HEK293 (cell line): ENCODE measurements around the gene SPEM1.

Experiments
- BCL11B ChIP-seq: fragments of 450-650 bp; formaldehyde crosslinking; IDR thresholded peaks from 2 replicates; pipeline ENCODE4 v1.5.1; 2016; ENCODE audit warnings: low read depth, missing biosample characterization, missing genetic modification characterization
- HIC1 ChIP-seq: fragments of 450-650 bp; formaldehyde crosslinking; IDR thresholded peaks from 2 replicates; pipeline ENCODE4 v1.5.1; 2016; ENCODE audit warnings: missing biosample characterization, missing genetic modification characterization
- HOXD13 ChIP-seq: sonication (generic); formaldehyde crosslinking; IDR thresholded peaks from 2 replicates; pipeline ENCODE4 v1.8.0; 2022; ENCODE audit warnings: missing genetic modification reagents, borderline replicate concordance
- KLF7 ChIP-seq: fragments of 450-650 bp; formaldehyde crosslinking; IDR thresholded peaks from 2 replicates; pipeline ENCODE4 v1.5.1; 2016; ENCODE audit warnings: missing biosample characterization, missing genetic modification characterization, borderline replicate concordance
- REPIN1 ChIP-seq: fragments of 450-650 bp; formaldehyde crosslinking; IDR thresholded peaks from 2 replicates; pipeline ENCODE4 v1.5.1; 2017; ENCODE audit warnings: missing biosample characterization, missing genetic modification characterization, low read depth
- SP2 ChIP-seq: fragments of 450-650 bp; formaldehyde crosslinking; IDR thresholded peaks from 2 replicates; pipeline ENCODE4 v1.5.1; 2016; ENCODE audit warnings: missing biosample characterization, missing genetic modification characterization
- SP3 ChIP-seq: fragments of 450-650 bp; formaldehyde crosslinking; IDR thresholded peaks from 2 replicates; pipeline ENCODE4 v1.5.1; 2016; ENCODE audit warnings: missing biosample characterization, missing genetic modification characterization
- SP7 ChIP-seq: fragments of 450-650 bp; formaldehyde crosslinking; IDR thresholded peaks from 2 replicates; pipeline ENCODE4 v1.5.1; 2016; ENCODE audit warnings: missing biosample characterization, missing genetic modification characterization
- ZBTB17 ChIP-seq: fragments of 450-650 bp; formaldehyde crosslinking; IDR thresholded peaks from 2 replicates; pipeline ENCODE4 v1.5.1; 2016; ENCODE audit warnings: missing biosample characterization, missing genetic modification characterization
- ZBTB49 ChIP-seq: fragments of 450-650 bp; formaldehyde crosslinking; IDR thresholded peaks from 2 replicates; pipeline ENCODE4 v1.5.1; 2016; ENCODE audit warnings: missing biosample characterization, missing genetic modification characterization, low read depth
- ZBTB8A ChIP-seq: fragments of 450-650 bp; formaldehyde crosslinking; IDR thresholded peaks from 2 replicates; pipeline ENCODE4 v1.5.1; 2016; ENCODE audit warnings: missing biosample characterization, missing genetic modification characterization
- ZFP69B ChIP-seq: fragments of 450-650 bp; formaldehyde crosslinking; IDR thresholded peaks from 2 replicates; pipeline ENCODE4 v1.5.1; 2016; ENCODE audit warnings: missing biosample characterization, missing genetic modification characterization
- ZNF112 ChIP-seq: fragments of 450-650 bp; formaldehyde crosslinking; IDR thresholded peaks from 2 replicates; pipeline ENCODE4 v1.5.0; 2017; ENCODE audit warnings: missing biosample characterization, missing genetic modification characterization
- ZNF140 ChIP-seq: fragments of 450-650 bp; formaldehyde crosslinking; IDR thresholded peaks from 2 replicates; pipeline ENCODE4 v1.5.1; 2016; ENCODE audit warnings: missing biosample characterization, missing genetic modification characterization
- ZNF19 ChIP-seq: fragments of 450-650 bp; formaldehyde crosslinking; IDR thresholded peaks from 2 replicates; pipeline ENCODE4; 2016; ENCODE audit warnings: missing biosample characterization, missing genetic modification characterization, low read depth
- ZNF248 ChIP-seq: fragments of 450-650 bp; formaldehyde crosslinking; IDR thresholded peaks from 2 replicates; pipeline ENCODE4 v1.5.1; 2017; ENCODE audit warnings: missing biosample characterization, missing genetic modification characterization
- ZNF292 ChIP-seq: fragments of 450-650 bp; formaldehyde crosslinking; IDR thresholded peaks from 2 replicates; pipeline ENCODE4 v1.5.1; 2016; ENCODE audit warnings: low read depth, missing biosample characterization, missing genetic modification characterization, borderline replicate concordance
- ZNF354C ChIP-seq: fragments of 450-650 bp; formaldehyde crosslinking; IDR thresholded peaks from 2 replicates; pipeline ENCODE4 v1.5.1; 2016; ENCODE audit warnings: missing biosample characterization, missing genetic modification characterization, low read depth, borderline replicate concordance
- ZNF423 ChIP-seq: fragments of 450-650 bp; formaldehyde crosslinking; IDR thresholded peaks from 2 replicates; pipeline ENCODE4 v1.5.1; 2016; ENCODE audit warnings: missing biosample characterization, missing genetic modification characterization
- ZNF529 ChIP-seq: fragments of 450-650 bp; formaldehyde crosslinking; IDR thresholded peaks from 2 replicates; pipeline ENCODE4 v1.5.1; 2017; ENCODE audit warnings: missing genetic modification characterization, missing biosample characterization; ENCODE audit not compliant: insufficient replicate concordance
- ZNF544 ChIP-seq: fragments of 450-650 bp; formaldehyde crosslinking; IDR thresholded peaks from 2 replicates; pipeline ENCODE4 v1.5.0; 2017; ENCODE audit warnings: missing biosample characterization, missing genetic modification characterization
- ZNF629 ChIP-seq: fragments of 450-650 bp; formaldehyde crosslinking; IDR thresholded peaks from 2 replicates; pipeline ENCODE4 v1.5.1; 2017; ENCODE audit warnings: missing biosample characterization, missing genetic modification characterization
- ZNF76 ChIP-seq: fragments of 450-650 bp; formaldehyde crosslinking; IDR thresholded peaks from 2 replicates; pipeline ENCODE4; 2016; ENCODE audit warnings: low read depth, missing biosample characterization, missing genetic modification characterization, borderline replicate concordance
- ZSCAN23 ChIP-seq: fragments of 450-650 bp; formaldehyde crosslinking; IDR thresholded peaks from 2 replicates; pipeline ENCODE4 v1.5.1; 2016; ENCODE audit warnings: missing biosample characterization, missing genetic modification characterization
- TF ChIP-seq, protein P1 (sequence below): fragments of 450-650 bp; formaldehyde crosslinking; IDR thresholded peaks from 2 replicates; pipeline ENCODE4 v1.5.1; 2016; ENCODE audit warnings: missing biosample characterization, missing genetic modification characterization
- TF ChIP-seq, protein P2 (sequence below): fragments of 450-650 bp; IDR thresholded peaks from 2 replicates; pipeline ENCODE4 v1.5.1; 2018; ENCODE audit warnings: missing biosample characterization, missing genetic modification characterization
- TF ChIP-seq, protein P3 (sequence below): sonication (generic); formaldehyde crosslinking; IDR thresholded peaks from 2 replicates; pipeline ENCODE4 v1.8.1; 2022; ENCODE audit warnings: mild to moderate bottlenecking, moderate library complexity, missing genetic modification reagents
- TF ChIP-seq, protein P4 (sequence below): fragments of 450-650 bp; formaldehyde crosslinking; IDR thresholded peaks from 2 replicates; pipeline ENCODE4 v1.5.1; 2017; ENCODE audit warnings: missing biosample characterization, missing genetic modification characterization

SPEM1 gene

GRCh38 chr17:7403977-7404736, 16.0 kb upstream of the SPEM1 start, which contains the start of gene TMEM256 (continued):
- TF ChIP-seq, protein P1, sequence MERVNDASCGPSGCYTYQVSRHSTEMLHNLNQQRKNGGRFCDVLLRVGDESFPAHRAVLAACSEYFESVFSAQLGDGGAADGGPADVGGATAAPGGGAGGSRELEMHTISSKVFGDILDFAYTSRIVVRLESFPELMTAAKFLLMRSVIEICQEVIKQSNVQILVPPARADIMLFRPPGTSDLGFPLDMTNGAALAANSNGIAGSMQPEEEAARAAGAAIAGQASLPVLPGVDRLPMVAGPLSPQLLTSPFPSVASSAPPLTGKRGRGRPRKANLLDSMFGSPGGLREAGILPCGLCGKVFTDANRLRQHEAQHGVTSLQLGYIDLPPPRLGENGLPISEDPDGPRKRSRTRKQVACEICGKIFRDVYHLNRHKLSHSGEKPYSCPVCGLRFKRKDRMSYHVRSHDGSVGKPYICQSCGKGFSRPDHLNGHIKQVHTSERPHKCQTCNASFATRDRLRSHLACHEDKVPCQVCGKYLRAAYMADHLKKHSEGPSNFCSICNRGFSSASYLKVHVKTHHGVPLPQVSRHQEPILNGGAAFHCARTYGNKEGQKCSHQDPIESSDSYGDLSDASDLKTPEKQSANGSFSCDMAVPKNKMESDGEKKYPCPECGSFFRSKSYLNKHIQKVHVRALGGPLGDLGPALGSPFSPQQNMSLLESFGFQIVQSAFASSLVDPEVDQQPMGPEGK (tag by site-specific recombination) = peak; percentile 89
- TF ChIP-seq ZNF19 (tag by site-specific recombination) (no peak), ZNF76 (tag by site-specific recombination) (0 out of 2 replicates have a peak, but pooled peaks have one; percentile 16), SP2 (peak; percentile 85), ZNF529 (tag by site-specific recombination) (no peak), ZNF112 (tag by site-specific recombination) (no peak), REPIN1 (tag by site-specific recombination) (no peak), ZBTB17 (tag by site-specific recombination) (no peak), KLF7 (tag by site-specific recombination) (no peak), ZNF292 (tag by site-specific recombination) (no peak), ZNF354C (tag by site-specific recombination) (no peak), ZNF248 (tag by site-specific recombination) (no peak), SP7 (tag by site-specific recombination) (peak; percentile 51; the same call in 1 of the 2 replicates), ZNF423 (no peak), HIC1 (tag by site-specific recombination) (no peak), ZSCAN23 (tag by site-specific recombination) (no peak), ZNF629 (peak; percentile 41; the same call in 1 of the 2 replicates), ZBTB8A (peak; percentile 61), ZFP69B (tag by site-specific recombination) (no peak), ZNF544 (tag by site-specific recombination) (no peak), SP3 (tag by site-specific recombination) (peak; percentile 93), ZBTB49 (tag by site-specific recombination) (no peak), HOXD13 (no peak), ZNF140 (tag by site-specific recombination) (no peak), BCL11B (tag by site-specific recombination) (peak; percentile 91)
- TF ChIP-seq, protein P2, sequence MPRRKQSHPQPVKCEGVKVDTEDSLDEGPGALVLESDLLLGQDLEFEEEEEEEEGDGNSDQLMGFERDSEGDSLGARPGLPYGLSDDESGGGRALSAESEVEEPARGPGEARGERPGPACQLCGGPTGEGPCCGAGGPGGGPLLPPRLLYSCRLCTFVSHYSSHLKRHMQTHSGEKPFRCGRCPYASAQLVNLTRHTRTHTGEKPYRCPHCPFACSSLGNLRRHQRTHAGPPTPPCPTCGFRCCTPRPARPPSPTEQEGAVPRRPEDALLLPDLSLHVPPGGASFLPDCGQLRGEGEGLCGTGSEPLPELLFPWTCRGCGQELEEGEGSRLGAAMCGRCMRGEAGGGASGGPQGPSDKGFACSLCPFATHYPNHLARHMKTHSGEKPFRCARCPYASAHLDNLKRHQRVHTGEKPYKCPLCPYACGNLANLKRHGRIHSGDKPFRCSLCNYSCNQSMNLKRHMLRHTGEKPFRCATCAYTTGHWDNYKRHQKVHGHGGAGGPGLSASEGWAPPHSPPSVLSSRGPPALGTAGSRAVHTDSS (tag by site-specific recombination) = no peak
- TF ChIP-seq, protein P3, sequence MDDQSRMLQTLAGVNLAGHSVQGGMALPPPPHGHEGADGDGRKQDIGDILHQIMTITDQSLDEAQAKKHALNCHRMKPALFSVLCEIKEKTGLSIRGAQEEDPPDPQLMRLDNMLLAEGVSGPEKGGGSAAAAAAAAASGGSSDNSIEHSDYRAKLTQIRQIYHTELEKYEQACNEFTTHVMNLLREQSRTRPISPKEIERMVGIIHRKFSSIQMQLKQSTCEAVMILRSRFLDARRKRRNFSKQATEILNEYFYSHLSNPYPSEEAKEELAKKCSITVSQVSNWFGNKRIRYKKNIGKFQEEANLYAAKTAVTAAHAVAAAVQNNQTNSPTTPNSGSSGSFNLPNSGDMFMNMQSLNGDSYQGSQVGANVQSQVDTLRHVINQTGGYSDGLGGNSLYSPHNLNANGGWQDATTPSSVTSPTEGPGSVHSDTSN (CRISPR knock-in tag) = no peak; the same call in 1 of the 2 replicates
- TF ChIP-seq, protein P4, sequence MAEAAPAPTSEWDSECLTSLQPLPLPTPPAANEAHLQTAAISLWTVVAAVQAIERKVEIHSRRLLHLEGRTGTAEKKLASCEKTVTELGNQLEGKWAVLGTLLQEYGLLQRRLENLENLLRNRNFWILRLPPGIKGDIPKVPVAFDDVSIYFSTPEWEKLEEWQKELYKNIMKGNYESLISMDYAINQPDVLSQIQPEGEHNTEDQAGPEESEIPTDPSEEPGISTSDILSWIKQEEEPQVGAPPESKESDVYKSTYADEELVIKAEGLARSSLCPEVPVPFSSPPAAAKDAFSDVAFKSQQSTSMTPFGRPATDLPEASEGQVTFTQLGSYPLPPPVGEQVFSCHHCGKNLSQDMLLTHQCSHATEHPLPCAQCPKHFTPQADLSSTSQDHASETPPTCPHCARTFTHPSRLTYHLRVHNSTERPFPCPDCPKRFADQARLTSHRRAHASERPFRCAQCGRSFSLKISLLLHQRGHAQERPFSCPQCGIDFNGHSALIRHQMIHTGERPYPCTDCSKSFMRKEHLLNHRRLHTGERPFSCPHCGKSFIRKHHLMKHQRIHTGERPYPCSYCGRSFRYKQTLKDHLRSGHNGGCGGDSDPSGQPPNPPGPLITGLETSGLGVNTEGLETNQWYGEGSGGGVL (tag by site-specific recombination) = peak; percentile 95
